Measurements from ENCODE around the gene BTRC.

The BTRC gene

GRCh38 chr10:101476383-101476782 is 122.4 kb downstream of the BTRC start:
- Histone ChIP-seq H3F3A (ENCODE audit: insufficient read depth) (no peaks in the 10 kb centered on the region), H3K4me2 (ENCODE audit: low read depth, low read length, poor library complexity, severe bottlenecking) (no peak overlapping the region), H4K20me1 (ENCODE audit: low read depth, low read length) (no peaks in the 10 kb centered on the region), H3K27ac (ENCODE audit: low read depth, low read length) (no peak overlapping the region), H3K36me3 (ENCODE audit: low read length) (no peaks in the 10 kb centered on the region), H3K79me2 (ENCODE audit: insufficient read depth, low read length) (no peaks in the 10 kb centered on the region), H3K9ac (ENCODE audit: low read length) (no peak overlapping the region), H2AFZ (ENCODE audit: low read depth, low read length, severe bottlenecking) (no peak overlapping the region), H3K9me3 (ENCODE audit: insufficient read depth, low read length) (no peaks in the 10 kb centered on the region), H3K9me2 (replicated peaks; ENCODE audit: insufficient read depth, low read length) (no peaks in the 10 kb centered on the region), H3K4me3 (ENCODE audit: insufficient read depth, low read length, poor library complexity, severe bottlenecking) (no peak overlapping the region), H3K27me3 (ENCODE audit: low read length) (no peaks in the 10 kb centered on the region)
- TF ChIP-seq EZH2phosphoT487 (conservative IDR thresholded peaks at IDR 0.05; ENCODE audit: low read length) = no peak
- no peak for TF ChIP-seq CTCF (IDR thresholded peaks at IDR 0.05; ENCODE audit: insufficient read depth, low read length, poor library complexity, severe bottlenecking)

GRCh38 chr10:101478956-101479355 is 125.0 kb downstream of the BTRC start:
- no peak overlapping the region for H2AFZ ChIP-seq (ENCODE audit: low read depth, low read length, severe bottlenecking)
- no peak overlapping the region for H3K27ac ChIP-seq (ENCODE audit: low read depth, low read length)
- H3K4me2 ChIP-seq (ENCODE audit: low read depth, low read length, poor library complexity, severe bottlenecking) = no peak overlapping the region
- H3K9me2 ChIP-seq (replicated peaks; ENCODE audit: insufficient read depth, low read length) = no peaks in the 10 kb centered on the region
- H3K27me3 ChIP-seq (ENCODE audit: low read length) = no peaks in the 10 kb centered on the region
- no peak overlapping the region for H3K4me3 ChIP-seq (ENCODE audit: insufficient read depth, low read length, poor library complexity, severe bottlenecking)
- TF ChIP-seq CTCF (IDR thresholded peaks at IDR 0.05; ENCODE audit: insufficient read depth, low read length, poor library complexity, severe bottlenecking) (no peak), EZH2phosphoT487 (conservative IDR thresholded peaks at IDR 0.05; ENCODE audit: low read length) (no peak)
- no peak overlapping the region for H3K9ac ChIP-seq (ENCODE audit: low read length)
- H3K36me3 ChIP-seq (ENCODE audit: low read length) = no peaks in the 10 kb centered on the region
- no peaks in the 10 kb centered on the region for H3K79me2 ChIP-seq (ENCODE audit: insufficient read depth, low read length)
- no peaks in the 10 kb centered on the region for H3F3A ChIP-seq (ENCODE audit: insufficient read depth)
- no peaks in the 10 kb centered on the region for H3K9me3 ChIP-seq (ENCODE audit: insufficient read depth, low read length)
- no peaks in the 10 kb centered on the region for H4K20me1 ChIP-seq (ENCODE audit: low read depth, low read length)

- Histone ChIP-seq H3K27me3 (ENCODE audit: low read length) (no peaks in the 10 kb centered on the region), H3K4me3 (ENCODE audit: insufficient read depth, low read length, poor library complexity, severe bottlenecking) (no peak overlapping the region), H3K9me3 (ENCODE audit: insufficient read depth, low read length) (no peaks in the 10 kb centered on the region), H3K9me2 (replicated peaks; ENCODE audit: insufficient read depth, low read length) (no peaks in the 10 kb centered on the region), H4K20me1 (ENCODE audit: low read depth, low read length) (no peaks in the 10 kb centered on the region), H3K79me2 (ENCODE audit: insufficient read depth, low read length) (no peaks in the 10 kb centered on the region), H3K4me2 (ENCODE audit: low read depth, low read length, poor library complexity, severe bottlenecking) (no peak overlapping the region), H3K27ac (ENCODE audit: low read depth, low read length) (no peak overlapping the region), H3K9ac (ENCODE audit: low read length) (no peak overlapping the region), H3K36me3 (ENCODE audit: low read length) (no peaks in the 10 kb centered on the region), H2AFZ (ENCODE audit: low read depth, low read length, severe bottlenecking) (no peak overlapping the region), H3F3A (ENCODE audit: insufficient read depth) (no peaks in the 10 kb centered on the region)
- no peak for TF ChIP-seq EZH2phosphoT487 (conservative IDR thresholded peaks at IDR 0.05; ENCODE audit: low read length)
- no peak for TF ChIP-seq CTCF (IDR thresholded peaks at IDR 0.05; ENCODE audit: insufficient read depth, low read length, poor library complexity, severe bottlenecking)
These were observed 127.3 kb downstream of the BTRC start for GRCh38 chr10:101481256-101481655.
